Colonic mucosa (tissue), 4 donors: ENCODE data around the gene DAB2IP. TPM values are rescaled to one million over a fixed set of nuclear protein-coding genes. Genes with fewer than 3 reads are reported as not detected.
"Not testable (repeated sequence)": the region's sequence is repeated elsewhere in the genome, so short reads cannot be mapped to it uniquely, and the experiment has no call there.

Experiments used
- DNase-seq: peaks from one replicate; pipeline ENCODE4 v3.0.0-alpha.2; 2020
- H3K27ac ChIP-seq: fragments of 200-600 bp; one replicate; pipeline ENCODE4 v1.8.0; 2021
- H3K27me3 ChIP-seq: fragments of 200-600 bp; one replicate; pipeline ENCODE4 v1.8.0; 2021
- H3K36me3 ChIP-seq: fragments of 200-600 bp; one replicate; pipeline ENCODE4 v1.8.0; 2021
- H3K4me1 ChIP-seq: fragments of 200-600 bp; one replicate; pipeline ENCODE4 v1.8.0; 2021; ENCODE audit warnings: mild to moderate bottlenecking
- H3K4me3 ChIP-seq: fragments of 200-600 bp; one replicate; pipeline ENCODE4 v1.8.0; 2021
- H3K9ac ChIP-seq, 2 donors: one replicate each; pipeline ENCODE4 v1.7.0; 2013; ENCODE audit warnings: control low read depth in 2 of 2, low read depth in 2 of 2, low read length in 2 of 2
- H3K9me3 ChIP-seq: fragments of 200-600 bp; one replicate; pipeline ENCODE4 v1.8.0; 2021
- CTCF ChIP-seq: fragments of 200-600 bp; IDR thresholded peaks from one replicate; pipeline ENCODE4 v1.8.0; 2022; ENCODE audit warnings: antibody characterized with exemption, mild to moderate bottlenecking
- intact Hi-C: fragments of 100-400 bp; cut with DNase I; formaldehyde crosslinking; loops from one replicate; pipeline ENCODE4 v1.14.1; 2022
- total RNA-seq, 2 donors: library from RNA; stranded (reverse); fragmentation: NEBNext Ultra II Directional in 1 of 2; extraction: Animal tissue kit (Norgen Biotek cat#: 25700) in 1 of 2; gene quantifications; one replicate each; pipeline ENCODE4 v1.2.1, GENCODE V29; 2021
- donor health status: healthy.
- donor health status: DM: no; HTN: no; CAD: no.
- donor health status: DM: no; HTN: no; CAD: no.

The DAB2IP gene
- total RNA-seq, 2 donors from 2014 or later, result 126 to 130 TPM

- Histone ChIP-seq H3K9me3 (no peaks in the 10 kb centered on the region), H3K36me3 (no peaks in the 10 kb centered on the region), H3K4me3 (no peak overlapping the region), H3K27ac (no peak overlapping the region), H3K4me1 (peaks cover 5% of the 10 kb centered on the region), H3K27me3 (no peaks in the 10 kb centered on the region), H3K9ac (no peak overlapping the region)
- no peak for DNase-seq
- intact Hi-C loops, result no loop called here
- TF ChIP-seq CTCF, result peak; percentile 32
These were observed 30.5 kb upstream of the DAB2IP start for GRCh38 chr9:121620777-121621449.

- Histone ChIP-seq H3K4me3 (no peak overlapping the region), H3K4me1 (peaks cover 5% of the 10 kb centered on the region)
These were observed 28.8 kb upstream of the DAB2IP start for GRCh38 chr9:121622387-121623203.

GRCh38 chr9:121623430-121623829 is 28.0 kb upstream of the DAB2IP start:
- H3K9ac ChIP-seq, H3K9me3 ChIP-seq, H3K4me1 ChIP-seq, H3K36me3 ChIP-seq, DNase-seq, H3K27me3 ChIP-seq, intact Hi-C loops, H3K4me3 ChIP-seq, H3K27ac ChIP-seq: not testable (repeated sequence)

More at GRCh38 chr9:121622387-121623203, 28.8 kb upstream of the DAB2IP start:
- intact Hi-C loops, result no loop called here
- H3K9me3 ChIP-seq, result no peaks in the 10 kb centered on the region
- H3K9ac ChIP-seq, result no peak overlapping the region
- no peaks in the 10 kb centered on the region for H3K36me3 ChIP-seq
- no peak for DNase-seq
- no peak overlapping the region for H3K27ac ChIP-seq
- H3K27me3 ChIP-seq, result no peaks in the 10 kb centered on the region
- no peak for TF ChIP-seq CTCF

- Histone ChIP-seq H3K36me3 (no peaks in the 10 kb centered on the region), H3K9ac (no peak overlapping the region), H3K27ac (no peak overlapping the region), H3K9me3 (no peaks in the 10 kb centered on the region), H3K27me3 (no peaks in the 10 kb centered on the region), H3K4me3 (no peak overlapping the region), H3K4me1 (peaks cover 4% of the 10 kb centered on the region)
- no peak for TF ChIP-seq CTCF
- DNase-seq, result no peak
- intact Hi-C loops, result no loop called here
These were observed 25.8 kb upstream of the DAB2IP start for GRCh38 chr9:121625590-121625989.

GRCh38 chr9:121626012-121626411 is 25.4 kb upstream of the DAB2IP start:
- no peak overlapping the region for H3K27ac ChIP-seq
- intact Hi-C loops, result no loop called here

More at GRCh38 chr9:121626012-121626411, 25.4 kb upstream of the DAB2IP start:
- no peak overlapping the region for H3K4me3 ChIP-seq
- peaks cover under 1% of the 10 kb centered on the region for H3K4me1 ChIP-seq
- H3K9ac ChIP-seq, result no peak overlapping the region
- no peaks in the 10 kb centered on the region for H3K9me3 ChIP-seq
- H3K36me3 ChIP-seq, result no peaks in the 10 kb centered on the region
- H3K27me3 ChIP-seq, result no peaks in the 10 kb centered on the region
- no peak for TF ChIP-seq CTCF
- DNase-seq, result no peak
